ENCODE measurements around the gene HEATR9. TPM values are rescaled to one million over a fixed set of nuclear protein-coding genes. Genes with fewer than 3 reads are reported as not detected.

The HEATR9 gene
- polyA plus RNA-seq, 2 of the 4 experiments (the other 2 are of a cell fraction), result not detected

GRCh38 chr17:35808962-35809854 is 59.5 kb downstream of the HEATR9 start, which contains the start of gene TAF15:
TSS of gene TAF15 (plus strand) at chr17:35809484. CDS start at chr17:35809570, 86 bp downstream.
- peak within 1 kb of the TSS; percentile 58 for H3K4me3 ChIP-seq
- WGBS (ENCODE audit: missing lambda C conversion rate), result under 1% methylated on average over 37 of the region's 71 CpGs
- TF ChIP-seq MYC (IDR thresholded peaks at IDR 0.05; ENCODE audit: borderline replicate concordance, low read length) (peak; percentile 44), RARB (CRISPR knock-in tag; IDR thresholded peaks at IDR 0.05) (no peak), TP53 (CRISPR knock-in tag; IDR thresholded peaks at IDR 0.05) (no peak), RNF2 (IDR thresholded peaks at IDR 0.05; ENCODE audit: borderline replicate concordance, low read depth) (no peak), CEBPB (IDR thresholded peaks at IDR 0.05) (peak in 1 of 2 experiments; percentile 13; a peak in 1 of 4 replicates), REST (IDR thresholded peaks at IDR 0.05) (no peak), CHD2 (IDR thresholded peaks at IDR 0.05; ENCODE audit: low read length, partially characterized antibody) (no peak), HOXB13 (CRISPR knock-in tag; IDR thresholded peaks at IDR 0.05; ENCODE audit: low read depth) (no peak), NFE2L2 (conservative IDR thresholded peaks at IDR 0.05; ENCODE audit: low read length) (no peak), ESRRA (IDR thresholded peaks at IDR 0.05; ENCODE audit: borderline replicate concordance, low read length) (no peak), HOXB5 (CRISPR knock-in tag; IDR thresholded peaks at IDR 0.05) (no peak), MAX (IDR thresholded peaks at IDR 0.05) (peak; percentile 84), MAZ (IDR thresholded peaks at IDR 0.05; ENCODE audit: borderline replicate concordance, low read depth, low read length) (peak; percentile 61; the same call in 1 of the 2 replicates), HDAC2 (IDR thresholded peaks at IDR 0.05) (no peak), E2F6 (IDR thresholded peaks at IDR 0.05; ENCODE audit: borderline replicate concordance, low read depth) (no peak; the same call in none of the 2 replicates), ZSCAN20 (CRISPR knock-in tag; IDR thresholded peaks at IDR 0.05) (no peak), USF2 (IDR thresholded peaks at IDR 0.05) (no peak), SMC3 (IDR thresholded peaks at IDR 0.05) (peak; percentile 55), BHLHE40 (IDR thresholded peaks at IDR 0.05; ENCODE audit: low read depth, low read length) (peak; percentile 95), NR3C1 (IDR thresholded peaks at IDR 0.05) (no peak), PHF8 (IDR thresholded peaks at IDR 0.05; ENCODE audit: borderline replicate concordance, low read depth) (peak; percentile 100), RCOR1 (IDR thresholded peaks at IDR 0.05; ENCODE audit: low read depth, low read length) (no peak), JUN (IDR thresholded peaks at IDR 0.05) (peak; percentile 96 to 99), EP300 (IDR thresholded peaks at IDR 0.05) (no peak), BCL3 (IDR thresholded peaks at IDR 0.05) (peak; percentile 98), PBX3 (IDR thresholded peaks at IDR 0.05) (peak; percentile 60; the same call in 1 of the 2 replicates), FOSB (CRISPR knock-in tag; IDR thresholded peaks at IDR 0.05) (no peak), ZFP36 (IDR thresholded peaks at IDR 0.05; ENCODE audit: borderline replicate concordance, partially characterized antibody) (no peak), POLR2AphosphoS2 (conservative IDR thresholded peaks at IDR 0.05; ENCODE audit: low read length) (no peak), TFCP2L1 (CRISPR knock-in tag; IDR thresholded peaks at IDR 0.05) (peak; percentile 83), EHMT2 (IDR thresholded peaks at IDR 0.05; ENCODE audit: low read depth) (no peak), SREBF2 (IDR thresholded peaks at IDR 0.05) (no peak), HES2 (IDR thresholded peaks at IDR 0.05) (no peak)

More at GRCh38 chr17:35808962-35809854, 59.5 kb downstream of the HEATR9 start, which contains the start of gene TAF15:
- FAIRE-seq, result no peak
- ChIA-PET POLR2A (interaction anchor here (0.5 to 3.9 kb wide), 39 partner anchors 10 to 746 kb away, joined by 3 to 156 read pairs (median 5); partner anchors contain the start of genes MMP28, MYO19, PEX12 and PIGW), CTCF (interaction anchor here (0.6 to 30.3 kb wide), 22 partner anchors 8 to 674 kb away, joined by 3 to 2039 read pairs (median 4); partner anchors contain the start of genes C17orf50, GAS2L2 and MMP28)
- peak; percentile 91 to 96 for ATAC-seq
- peak within 1 kb of the TSS; percentile 92 for H3K4me2 ChIP-seq
- peaks cover 34% of the 10 kb centered on the region for H3K4me1 ChIP-seq
- peak; percentile 95 to 99 for DNase-seq (ENCODE audit: low read depth in 1 of 2, low spot score in 1 of 2)
- H3K27ac ChIP-seq, result peak within 1 kb of the TSS; percentile 86 to 97
- no peaks in the 10 kb centered on the region for H3K9me3 ChIP-seq
